Measurements from ENCODE around the gene PELI2. TPM values are rescaled to one million over a fixed set of nuclear protein-coding genes. Genes with fewer than 3 reads are reported as not detected.

PELI2 gene
- total RNA-seq, 1 donor from 2014 or later, result 5.8 TPM

- intact Hi-C loops (cut with micrococcal nuclease), result no loop called here
Measured at GRCh38 chr14:56334458-56334857, 216.2 kb downstream of the PELI2 start.

DNA sequence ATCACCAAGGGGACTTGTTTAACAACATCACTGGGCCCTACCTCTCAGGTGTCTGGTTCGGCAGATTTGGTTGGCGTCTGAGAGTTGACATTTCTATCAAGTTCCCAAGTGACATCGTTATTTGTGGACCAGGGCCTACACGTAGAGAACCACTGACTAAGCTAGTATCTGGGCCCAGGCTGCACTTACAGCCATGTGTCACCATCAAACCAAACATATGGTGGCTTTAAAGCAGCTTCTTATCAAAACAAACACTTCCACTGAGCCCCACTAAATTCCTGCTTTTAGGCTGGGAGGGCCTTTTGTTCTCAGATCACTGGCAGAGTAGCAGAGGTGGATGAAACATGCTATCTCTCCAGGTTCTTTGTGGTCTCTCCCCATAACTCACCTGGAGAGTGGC is 220.5 kb downstream of the PELI2 start:
- intact Hi-C loops (cut with micrococcal nuclease), result no loop called here

GRCh38 chr14:56339855-56340701 is 221.9 kb downstream of the PELI2 start:
- intact Hi-C loops (cut with micrococcal nuclease), result loop anchor here (1.0 to 2.0 kb wide), 9 partner anchors 83 to 894 kb away; partner anchors contain the start of gene KTN1

DNA sequence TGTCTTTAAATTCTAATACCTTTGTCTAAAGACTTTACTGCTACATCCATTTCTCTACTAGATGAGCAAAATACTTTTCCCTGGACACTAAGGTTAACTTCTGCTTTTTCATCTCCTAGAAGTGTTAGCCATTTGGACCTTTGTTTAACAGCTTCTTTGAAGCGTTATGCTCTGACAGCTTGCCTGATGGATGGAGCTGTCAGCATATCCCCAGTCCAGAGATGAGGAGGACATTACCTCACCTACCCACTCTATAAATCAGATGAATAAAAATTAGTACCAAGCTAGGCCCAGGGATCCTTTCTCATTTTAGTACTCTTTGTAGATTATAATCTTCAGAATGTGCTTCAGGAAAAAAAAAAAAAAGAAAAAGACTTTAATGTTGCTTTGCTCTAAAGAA is 222.7 kb downstream of the PELI2 start:
- intact Hi-C loops (cut with micrococcal nuclease), result loop anchor here (1.0 to 2.0 kb wide), 9 partner anchors 82 to 895 kb away; partner anchors contain the start of gene KTN1

DNA sequence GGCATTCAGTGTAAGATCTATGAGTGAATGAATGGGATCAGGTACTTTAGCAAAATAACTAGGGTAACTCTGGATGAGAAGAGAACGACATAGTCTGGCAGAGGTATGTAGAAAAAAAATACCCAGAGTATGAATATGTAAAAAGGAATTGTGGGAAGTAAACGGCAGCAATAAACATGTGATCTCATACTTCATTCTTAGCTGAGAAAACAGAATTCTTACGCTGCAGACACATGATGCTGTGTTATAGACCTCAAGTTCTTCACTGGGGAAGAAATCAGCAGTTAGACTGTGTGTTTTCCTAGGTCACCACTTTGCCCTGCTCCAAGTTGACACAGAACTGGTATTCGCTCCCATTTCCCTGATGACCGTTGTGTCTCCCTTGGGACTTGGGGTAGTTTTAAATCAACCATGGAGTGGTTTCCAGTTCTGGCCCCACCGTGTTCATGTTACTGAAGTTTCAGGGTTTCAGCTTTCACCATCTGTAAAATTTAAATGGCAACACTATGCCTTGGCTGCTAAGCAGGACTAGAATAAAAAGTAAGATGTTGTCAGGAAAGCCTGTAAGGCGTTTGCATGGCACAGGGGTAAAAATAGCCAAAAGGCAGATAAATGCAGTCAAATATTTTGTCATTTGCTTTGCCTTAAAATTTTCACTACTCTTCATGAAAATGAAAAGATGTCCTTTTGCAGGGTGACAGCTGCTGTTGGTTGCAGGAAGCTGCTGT is 223.7 kb downstream of the PELI2 start:
- intact Hi-C loops (cut with micrococcal nuclease), result loop anchor here (2.0 kb wide), 2 partner anchors 81 to 761 kb away; partner anchors contain the start of gene KTN1

GRCh38 chr14:56342494-56342942 is 224.3 kb downstream of the PELI2 start:
- intact Hi-C loops (cut with micrococcal nuclease), result no loop called here

DNA sequence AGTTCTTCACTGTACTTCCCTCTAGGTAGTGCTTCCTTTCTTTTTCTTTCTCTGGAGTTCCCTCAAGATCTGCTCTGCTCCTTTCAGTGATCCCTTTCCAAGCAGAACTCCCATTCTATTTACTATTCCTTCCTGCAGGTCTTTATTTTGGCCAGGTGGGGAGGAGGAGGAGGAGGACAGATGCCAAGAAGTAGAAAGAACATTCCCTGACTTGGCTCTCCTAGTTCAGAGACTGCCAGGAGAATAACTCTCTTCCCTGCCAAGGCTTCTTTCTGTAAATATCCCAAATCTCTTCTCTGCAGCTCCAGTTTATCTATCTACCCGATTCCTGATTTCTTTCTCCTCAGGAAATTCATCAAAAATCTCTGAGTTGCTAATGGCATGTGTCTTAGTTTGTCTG is 231.7 kb downstream of the PELI2 start:
- intact Hi-C loops (cut with micrococcal nuclease), result no loop called here
